Measurements from ENCODE around the gene MCC.
A peak's percentile ranks its signal among the peaks of the same experiment; 100 is the strongest.

The MCC gene

DNA sequence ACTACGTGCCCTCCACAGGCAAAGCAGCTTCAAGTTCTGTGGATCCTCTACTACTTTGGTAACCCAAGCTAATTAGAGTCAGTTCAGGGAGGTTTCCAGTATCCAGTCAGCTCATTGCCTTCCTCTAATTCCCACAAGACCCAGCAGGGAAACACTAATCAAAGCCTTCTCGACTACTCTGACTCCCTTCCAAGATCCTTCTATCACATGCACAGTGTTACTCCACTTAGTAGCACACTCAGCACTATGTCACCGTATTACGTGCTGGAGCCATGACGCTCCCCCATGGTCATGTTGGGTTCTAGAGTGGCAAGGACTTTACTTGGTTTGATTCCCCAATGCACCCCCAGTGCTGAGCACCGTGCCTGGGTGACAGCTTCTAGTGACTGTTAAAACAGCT, 458.6 kb downstream of the MCC start:
- no peak for DNase-seq (ENCODE audit: low read depth)

DNA sequence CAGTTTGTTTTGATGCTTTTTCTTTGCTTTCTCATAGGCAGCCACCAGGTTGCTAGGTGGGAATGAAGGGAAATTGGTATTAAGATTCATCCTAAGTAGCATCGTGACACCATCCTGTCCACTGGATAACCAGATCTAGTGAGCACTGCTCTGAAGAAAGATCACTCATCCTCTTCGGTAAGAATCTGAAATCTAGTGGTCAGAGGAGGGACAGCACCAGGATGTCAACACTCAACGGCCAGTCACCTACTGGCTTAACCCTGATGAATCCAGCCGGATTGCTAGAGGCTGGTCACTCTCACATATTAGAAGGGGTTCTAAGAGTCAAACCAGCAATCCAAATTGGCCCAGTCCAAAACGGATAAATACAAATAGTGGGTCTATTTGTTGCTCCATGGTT, 460.8 kb downstream of the MCC start:
- DNase-seq (ENCODE audit: low read depth): no peak

DNA sequence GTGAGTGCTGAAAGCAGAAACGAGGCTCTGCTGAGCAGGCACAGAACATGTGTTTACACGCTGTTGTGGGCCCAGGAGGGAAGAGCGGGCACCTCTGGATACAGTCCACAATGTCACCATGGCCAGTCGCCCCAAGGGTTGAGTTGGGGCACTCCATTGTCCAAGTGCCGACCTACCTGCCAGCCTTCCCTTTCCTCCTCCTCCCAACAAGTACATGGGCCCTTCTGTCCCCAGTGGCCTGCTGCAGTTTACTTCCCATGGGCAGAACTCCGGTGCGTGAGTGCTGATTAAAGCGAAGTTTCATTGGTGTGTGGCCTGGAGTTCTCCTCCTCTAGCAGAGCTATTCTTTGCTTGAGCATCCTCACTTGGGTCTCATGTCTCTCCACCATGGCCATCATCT, 461.2 kb downstream of the MCC start:
- DNase-seq (ENCODE audit: low read depth): no peak

DNA sequence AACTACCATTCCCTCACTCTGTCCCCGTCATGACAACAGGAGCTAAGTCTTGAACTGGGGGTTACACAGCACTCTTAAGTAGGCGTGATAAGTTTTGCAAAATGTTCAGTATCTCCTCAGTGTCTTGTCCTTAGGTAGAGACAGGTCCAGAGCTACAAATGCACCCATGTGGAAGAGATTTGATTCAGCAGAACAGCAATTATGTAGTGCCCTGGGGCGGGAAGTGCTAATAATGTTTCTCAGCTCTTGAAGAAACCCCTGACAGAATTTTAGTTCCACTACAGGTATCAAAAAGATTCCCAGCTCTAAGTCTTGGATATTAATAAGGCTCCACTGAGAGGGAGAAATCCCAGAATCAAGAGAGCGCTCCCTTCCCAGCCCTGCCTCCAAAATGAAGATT, 462.0 kb downstream of the MCC start:
- no peak for DNase-seq (ENCODE audit: low read depth)

DNA sequence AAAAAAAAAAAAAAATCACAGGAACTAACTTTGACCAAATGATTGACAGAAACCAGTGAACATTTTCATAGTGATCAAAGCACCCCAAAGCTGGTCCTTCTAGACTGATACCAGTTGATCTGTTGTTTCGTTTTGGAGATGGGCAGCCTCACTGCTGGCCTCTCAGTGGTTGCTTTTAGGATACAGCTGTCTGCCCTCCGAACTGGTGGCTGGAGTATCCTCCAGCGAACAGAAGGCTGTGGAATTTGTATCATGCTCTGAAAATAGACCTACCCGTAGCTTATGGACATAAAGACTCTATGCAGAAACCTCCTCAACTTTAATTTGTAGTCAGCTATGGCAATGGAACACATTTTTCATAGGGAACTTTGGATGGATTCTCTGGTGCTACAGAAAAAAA, 462.7 kb downstream of the MCC start:
- DNase-seq (ENCODE audit: low read depth): no peak

DNA sequence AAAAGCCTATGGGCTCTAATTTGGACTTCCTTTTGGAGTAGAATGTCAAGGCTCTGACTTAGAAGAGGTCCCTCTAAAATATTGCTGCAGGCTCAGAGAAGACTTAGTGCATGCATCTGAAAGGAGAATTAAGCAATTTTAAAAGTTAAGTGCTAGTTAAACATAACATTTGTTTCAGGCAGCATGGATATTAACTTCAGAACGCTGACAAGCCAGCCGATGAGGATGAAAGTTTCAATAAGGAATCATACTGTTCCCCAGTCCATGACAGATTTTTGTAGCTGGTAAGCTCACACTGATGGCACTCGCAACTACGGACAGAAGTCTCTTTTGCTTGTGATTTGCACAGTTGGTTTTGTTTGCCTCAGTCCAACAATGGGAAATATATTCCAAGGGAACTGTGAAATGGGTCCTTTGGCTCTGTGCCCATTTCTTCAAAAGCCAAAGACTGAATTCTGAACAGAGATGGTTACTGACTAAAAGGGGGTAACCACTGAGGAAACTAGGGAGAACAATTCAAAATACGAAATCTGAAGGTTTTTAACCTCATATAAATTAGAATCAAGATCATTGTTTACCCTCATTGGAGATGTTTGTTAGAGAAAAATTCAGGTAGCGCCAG, 464.1 kb downstream of the MCC start:
- DNase-seq (ENCODE audit: low read depth): no peak

DNA sequence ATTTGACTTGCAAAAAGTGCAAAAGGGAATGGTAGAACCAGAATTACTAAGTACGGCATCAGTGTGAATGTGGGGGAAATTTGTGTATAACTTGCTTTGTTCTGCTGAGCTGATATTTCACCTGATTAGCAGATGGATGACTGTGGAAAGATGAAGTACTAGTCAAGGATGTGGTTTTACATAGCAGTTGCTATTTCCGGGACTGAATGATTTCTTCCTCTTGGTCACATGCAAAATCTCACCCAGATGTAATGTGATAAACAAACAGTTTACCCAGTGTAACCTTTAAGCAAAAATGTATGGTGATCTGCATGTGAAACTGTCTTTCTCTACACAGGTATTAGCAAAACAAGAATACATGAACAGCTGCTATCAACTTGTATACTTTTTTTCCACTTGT, 465.6 kb downstream of the MCC start:
- DNase-seq (ENCODE audit: low read depth): peak; percentile 3

DNA sequence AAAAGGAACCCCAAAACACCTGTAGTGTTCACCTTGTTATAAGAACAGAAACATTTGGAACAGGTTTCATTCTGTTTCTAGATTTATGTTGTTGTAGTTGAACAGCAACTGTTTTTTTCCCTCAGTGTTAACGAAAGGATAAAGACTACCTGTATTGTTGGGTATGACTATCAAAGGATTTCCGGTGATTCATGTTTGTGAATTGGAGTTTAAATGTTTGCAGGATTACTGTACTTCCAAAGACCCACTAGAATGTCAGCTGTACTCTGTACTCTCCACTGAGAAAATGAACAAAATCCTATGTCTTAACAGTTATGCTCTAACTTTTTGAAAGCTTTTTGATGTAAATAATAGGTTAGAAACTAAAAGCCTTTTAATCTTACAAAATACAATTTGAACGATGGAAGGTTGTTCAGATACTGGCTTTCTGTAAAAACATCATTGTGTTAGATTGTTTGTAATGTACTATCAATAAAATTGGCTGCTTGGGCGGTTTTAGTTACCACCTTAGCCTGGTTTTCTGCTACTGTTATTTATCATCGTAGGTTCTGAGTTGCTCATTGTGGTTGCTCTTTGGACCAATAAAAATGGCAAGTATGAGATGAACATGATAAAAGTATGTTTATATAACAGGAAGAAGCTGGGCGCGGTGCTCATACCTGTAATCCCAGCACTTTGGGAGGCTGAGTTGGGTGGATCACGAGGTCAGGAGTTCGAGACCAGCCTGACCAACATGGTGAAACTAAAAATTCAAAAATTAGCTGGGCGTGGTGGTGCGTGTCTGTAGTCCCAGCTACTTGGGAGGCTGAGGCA, 467.6 kb downstream of the MCC start:
- DNase-seq (ENCODE audit: low read depth): no peak

DNA sequence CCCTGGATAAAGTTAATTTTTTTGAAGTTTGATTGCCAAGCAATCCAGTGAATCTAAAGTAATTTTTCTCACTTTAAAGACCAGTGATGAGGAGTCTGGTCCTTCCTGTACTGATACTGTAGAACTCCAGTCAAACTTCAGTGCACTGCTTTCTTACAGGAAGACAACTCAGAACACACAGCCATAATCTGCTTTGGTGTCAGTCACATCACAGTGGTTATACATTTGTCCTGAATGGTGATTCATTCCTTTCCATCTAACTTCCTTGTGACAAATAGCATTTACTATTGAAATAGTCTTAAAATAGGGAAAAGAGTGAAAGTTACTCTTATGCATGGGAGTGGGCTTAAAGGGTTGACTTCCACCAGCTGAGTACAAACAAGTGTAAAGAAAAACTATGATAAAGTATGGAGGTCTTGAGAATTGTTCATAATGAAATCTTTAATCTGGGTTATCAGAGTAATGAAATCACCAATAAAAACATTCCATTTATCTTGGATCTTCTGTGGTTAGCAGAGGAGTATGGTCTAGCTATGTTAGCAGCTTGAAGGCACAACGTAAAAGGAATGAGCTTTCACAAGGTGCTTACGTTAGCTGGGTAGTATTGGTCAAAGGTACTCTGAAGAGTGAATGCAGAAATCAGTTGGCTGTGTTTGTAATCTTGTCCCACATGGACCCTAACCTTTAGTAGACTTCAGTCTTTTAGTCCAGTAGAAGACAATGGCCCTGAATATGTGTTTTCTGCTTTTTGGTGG, 470.2 kb downstream of the MCC start:
- DNase-seq (ENCODE audit: low read depth): no peak

DNA sequence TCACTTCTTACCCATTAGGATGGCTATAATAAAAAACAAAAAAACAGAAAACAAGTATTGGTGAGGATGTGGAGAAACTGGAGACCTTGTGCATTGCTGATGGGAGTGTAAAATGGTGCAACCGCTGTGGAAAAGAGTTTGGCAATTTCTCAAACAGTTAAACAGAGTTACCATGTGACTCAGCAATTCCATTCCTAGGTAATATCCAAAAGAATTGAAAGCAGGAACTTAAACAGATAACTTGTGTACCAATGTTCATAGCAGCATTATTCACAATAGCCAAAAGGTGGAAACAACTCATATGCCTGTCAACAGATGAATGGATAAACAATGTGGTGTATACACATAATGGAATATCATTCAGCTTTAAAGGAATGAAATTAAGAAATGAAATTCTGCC, 482.8 kb downstream of the MCC start:
- DNase-seq (ENCODE audit: low read depth): no peak

DNA sequence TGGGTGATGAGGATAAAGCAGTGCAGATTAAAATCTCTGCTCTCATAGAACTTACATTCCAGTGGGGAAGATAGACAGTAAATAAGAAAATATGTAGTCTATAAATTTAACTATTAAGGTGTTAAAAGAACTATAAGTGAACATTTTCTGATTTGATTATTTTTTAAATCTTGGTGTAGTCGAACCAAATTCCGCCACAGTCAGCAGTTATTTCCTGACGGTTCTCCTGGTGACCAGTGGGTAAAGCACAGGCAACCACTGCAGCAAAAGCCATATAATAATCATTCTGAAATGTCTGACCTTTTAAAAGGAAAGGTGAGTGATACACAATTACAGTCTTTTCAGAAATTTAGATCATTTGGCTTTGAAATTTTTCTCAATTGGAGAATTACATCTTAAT, 484.5 kb downstream of the MCC start:
- no peak for DNase-seq (ENCODE audit: low read depth)

DNA sequence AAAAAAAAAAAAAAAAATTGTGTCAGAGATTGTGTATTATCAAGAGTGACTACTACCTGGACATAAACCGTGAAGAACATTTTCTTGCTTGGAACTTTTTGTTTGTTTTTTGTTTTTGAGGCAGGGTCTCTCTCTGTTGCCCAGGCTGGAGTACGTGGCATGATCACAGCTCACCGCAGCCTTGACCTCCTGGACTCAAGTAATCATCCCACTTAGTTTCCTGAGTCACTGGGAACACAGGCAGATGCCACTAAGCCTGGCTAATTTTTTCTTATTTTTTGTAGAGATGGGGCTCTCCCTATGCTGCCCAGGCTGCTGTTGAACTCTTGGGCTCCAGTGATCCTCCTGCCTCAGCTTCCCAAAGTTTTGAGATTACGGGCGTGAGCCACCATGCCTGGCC, 485.8 kb downstream of the MCC start:
- DNase-seq (ENCODE audit: low read depth): no peak

DNA sequence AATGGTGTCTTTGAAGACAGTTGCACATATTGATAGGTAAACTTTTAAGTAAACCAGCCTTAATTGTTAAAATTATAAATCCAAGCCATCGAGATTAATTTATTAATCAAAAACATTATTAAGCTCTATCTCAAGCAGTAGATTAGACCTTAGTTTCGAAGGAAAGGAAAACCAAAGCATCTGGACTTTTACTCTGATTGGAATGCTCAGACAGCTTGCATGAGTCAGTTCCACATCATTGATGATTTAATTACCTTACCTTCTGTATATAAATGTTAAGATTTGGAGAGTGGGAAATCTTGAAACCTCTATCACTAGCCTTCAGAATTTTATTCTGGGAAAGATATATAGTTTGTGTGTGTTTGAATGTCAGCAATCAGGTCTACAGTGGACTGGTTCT, 487.8 kb downstream of the MCC start:
- no peak for DNase-seq (ENCODE audit: low read depth)

DNA sequence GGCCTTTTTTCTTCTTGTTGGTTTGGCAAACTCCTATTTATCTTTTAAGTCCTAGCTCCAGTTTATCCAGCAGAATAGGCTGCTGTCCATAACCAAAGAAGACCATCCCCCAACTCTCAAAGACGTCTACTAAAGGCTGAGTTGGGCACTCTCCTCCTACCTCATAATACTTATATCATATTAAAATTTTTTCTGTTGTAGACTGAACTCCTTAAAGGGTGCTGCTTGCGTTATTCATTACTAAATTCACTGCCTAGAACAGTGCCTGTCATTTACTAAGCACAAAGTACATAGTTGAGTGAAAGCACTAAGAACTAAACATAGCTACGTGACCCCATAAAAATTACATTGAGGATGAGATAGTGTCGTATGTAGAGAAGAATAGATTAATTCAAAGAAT, 490.0 kb downstream of the MCC start:
- DNase-seq (ENCODE audit: low read depth): no peak

DNA sequence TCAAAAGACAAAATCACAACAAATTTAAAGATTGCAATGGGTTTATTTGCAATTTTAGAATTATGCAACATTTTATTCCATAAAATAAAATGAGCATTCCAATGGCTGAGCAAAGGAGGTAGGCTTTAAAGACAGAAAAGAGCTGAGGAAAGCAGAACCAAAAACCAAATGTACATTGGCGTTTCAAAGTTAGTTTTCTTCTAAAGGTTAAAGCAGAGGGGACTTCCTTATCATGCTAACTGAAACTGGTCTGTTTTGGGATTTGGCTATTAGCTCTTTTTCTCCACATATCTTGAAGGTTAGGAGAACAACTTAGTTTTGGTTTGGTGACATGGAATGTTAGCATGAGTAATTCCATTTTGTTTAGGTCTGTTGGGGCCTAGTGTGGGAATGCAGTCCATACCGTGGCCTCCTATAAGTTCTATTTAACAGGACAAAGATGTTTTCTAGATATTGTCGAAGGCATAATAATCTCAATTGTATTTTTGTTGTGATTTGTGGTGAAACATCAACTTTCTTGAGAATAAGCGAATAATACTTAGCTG, 491.4 kb downstream of the MCC start:
- DNase-seq (ENCODE audit: low read depth): no peak

DNA sequence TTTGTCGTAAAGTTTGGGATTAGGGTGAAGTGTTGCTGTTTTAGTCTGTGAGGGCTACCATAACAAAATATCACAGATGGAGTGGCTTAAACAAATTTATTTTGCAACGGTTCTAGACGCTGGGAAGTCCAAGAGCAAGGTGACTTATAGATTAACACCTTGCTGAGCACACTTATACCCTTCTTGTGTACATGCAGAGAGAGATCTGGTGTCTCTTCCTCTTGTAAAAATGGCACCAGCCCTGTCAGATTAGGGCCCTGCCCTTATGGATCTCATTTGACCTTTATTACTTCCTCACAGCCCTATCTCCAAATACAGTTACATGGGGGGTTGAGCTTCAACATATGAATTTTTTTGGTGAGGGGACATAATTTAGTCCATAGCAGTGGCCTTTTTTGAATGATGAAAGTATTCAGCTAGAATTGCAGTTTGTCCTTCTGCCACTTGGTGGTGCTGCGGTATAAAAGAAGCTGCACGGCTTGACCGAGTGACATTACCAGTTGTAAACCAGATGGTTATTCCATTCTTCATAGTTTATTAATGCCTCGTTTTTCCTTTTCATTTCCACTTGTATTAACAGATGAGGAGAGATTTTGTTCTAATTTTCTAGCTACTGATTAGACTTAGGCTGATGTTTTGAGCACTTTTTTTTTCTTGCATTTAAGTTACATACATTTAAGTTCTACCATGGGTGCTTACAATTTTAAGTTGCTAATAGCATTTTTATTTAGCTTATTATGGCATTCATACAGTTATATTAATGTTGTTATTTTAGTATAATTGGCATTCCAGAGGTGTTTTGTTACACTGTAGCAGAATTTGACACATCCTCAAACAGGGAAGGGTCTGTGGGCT, 492.3 kb downstream of the MCC start:
- peak; percentile 77 for DNase-seq (ENCODE audit: low read depth)

DNA sequence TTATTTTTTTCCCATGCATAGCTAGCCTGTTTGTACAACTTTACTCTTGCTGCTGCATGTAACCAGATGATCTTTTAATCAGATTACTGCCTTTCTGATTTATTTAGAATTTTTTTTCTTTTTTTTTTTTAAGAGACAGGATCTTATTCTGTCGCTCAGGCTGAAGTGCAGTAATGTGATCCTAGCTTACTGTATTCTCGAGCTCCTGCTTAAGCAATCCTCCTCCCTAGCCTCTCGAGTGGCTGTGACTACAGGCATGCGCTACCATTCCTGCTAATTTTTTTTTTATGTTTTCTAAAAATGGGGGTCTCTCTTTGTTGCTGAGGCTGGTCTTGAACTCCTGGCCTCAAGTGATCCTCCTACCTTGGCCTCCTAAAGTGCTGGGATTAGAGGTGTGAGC, 502.0 kb downstream of the MCC start:
- no peak for DNase-seq (ENCODE audit: low read depth)

DNA sequence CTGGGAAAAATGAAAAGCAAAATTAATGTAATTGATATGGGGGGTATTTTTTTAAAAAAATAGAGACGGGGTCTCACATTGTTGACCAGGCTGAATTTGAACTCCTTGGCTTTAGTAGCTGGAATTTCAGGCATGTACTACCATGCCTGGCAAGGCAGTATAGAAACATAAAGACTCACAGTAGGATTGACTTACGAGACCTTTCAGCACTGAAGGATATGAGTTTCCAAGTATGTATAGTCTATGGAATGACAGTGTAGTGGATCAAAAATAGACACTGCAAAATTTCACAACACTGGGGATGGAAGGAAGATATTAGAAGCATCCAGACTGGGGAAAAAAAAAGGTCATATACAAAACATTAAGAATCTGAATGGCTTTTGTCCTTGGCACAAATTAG, 504.9 kb downstream of the MCC start:
- no peak for DNase-seq (ENCODE audit: low read depth)

DNA sequence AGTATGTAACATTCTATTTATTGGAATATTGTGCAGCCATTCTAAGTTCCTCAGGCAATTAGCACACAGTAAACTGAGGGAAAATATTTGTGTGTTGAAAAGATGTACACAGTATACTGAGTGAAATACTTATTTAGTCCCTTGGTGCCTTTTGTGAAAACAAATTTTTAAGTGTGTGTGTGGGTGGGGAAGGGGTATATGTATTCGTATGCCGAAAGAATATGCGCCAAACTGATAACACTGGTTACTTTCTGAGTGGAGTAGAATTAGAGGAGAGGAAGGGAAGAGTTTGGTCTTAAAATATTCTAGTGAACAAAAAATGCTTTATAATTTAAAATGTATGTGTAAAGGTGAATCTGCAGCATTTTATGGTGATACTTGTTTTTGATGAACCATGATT, 508.5 kb downstream of the MCC start:
- no peak for DNase-seq (ENCODE audit: low read depth)

DNA sequence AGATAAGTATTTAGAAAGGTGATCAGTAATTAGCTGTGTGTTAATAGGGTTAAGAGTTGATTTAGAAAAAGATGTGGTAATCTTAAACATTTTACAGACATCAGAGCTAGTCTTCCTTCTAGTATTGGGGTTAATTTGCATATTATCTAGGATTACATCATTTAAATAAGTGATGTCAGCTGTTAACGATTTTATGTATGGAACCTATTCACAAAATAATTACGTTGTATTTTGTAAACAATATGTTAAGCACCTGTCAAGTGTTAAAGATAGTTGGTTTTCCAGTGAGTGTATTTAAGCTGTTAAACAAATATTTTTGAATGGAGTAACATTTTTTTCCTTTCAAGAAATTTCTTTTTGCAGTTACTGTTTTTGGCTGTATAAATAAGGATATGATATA, 509.4 kb downstream of the MCC start:
- no peak for DNase-seq (ENCODE audit: low read depth)

DNA sequence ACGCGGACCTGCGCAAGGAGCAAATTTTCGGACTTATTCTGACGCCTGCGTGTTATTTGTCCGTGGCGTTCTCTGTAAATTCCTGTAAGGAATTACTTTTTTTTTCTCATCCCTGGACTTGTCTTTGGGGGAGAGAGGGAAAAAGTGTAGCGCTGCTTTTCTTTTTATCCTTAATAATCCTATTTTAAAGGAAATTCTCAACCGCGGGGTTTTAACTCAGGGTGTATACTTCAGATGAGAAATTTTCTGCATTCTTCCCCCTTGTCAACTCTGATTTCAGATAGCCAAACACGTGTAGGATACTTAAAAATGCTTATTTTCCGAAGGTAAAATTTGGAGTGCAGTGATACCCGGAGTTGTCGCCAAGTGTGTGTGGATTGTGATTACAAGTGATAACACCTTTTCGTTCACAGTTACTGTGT, 510.8 kb downstream of the MCC start:
- DNase-seq (ENCODE audit: low read depth): no peak
